DMS53 (cell line): ENCODE measurements around the gene EWSR1.
A peak's percentile ranks its signal among the peaks of the same experiment; 100 is the strongest.

Experiments
- DNase-seq: peaks from one replicate; lab custom pipeline; 2025; lab: John Stamatoyannopoulos, UW

The EWSR1 gene

DNA sequence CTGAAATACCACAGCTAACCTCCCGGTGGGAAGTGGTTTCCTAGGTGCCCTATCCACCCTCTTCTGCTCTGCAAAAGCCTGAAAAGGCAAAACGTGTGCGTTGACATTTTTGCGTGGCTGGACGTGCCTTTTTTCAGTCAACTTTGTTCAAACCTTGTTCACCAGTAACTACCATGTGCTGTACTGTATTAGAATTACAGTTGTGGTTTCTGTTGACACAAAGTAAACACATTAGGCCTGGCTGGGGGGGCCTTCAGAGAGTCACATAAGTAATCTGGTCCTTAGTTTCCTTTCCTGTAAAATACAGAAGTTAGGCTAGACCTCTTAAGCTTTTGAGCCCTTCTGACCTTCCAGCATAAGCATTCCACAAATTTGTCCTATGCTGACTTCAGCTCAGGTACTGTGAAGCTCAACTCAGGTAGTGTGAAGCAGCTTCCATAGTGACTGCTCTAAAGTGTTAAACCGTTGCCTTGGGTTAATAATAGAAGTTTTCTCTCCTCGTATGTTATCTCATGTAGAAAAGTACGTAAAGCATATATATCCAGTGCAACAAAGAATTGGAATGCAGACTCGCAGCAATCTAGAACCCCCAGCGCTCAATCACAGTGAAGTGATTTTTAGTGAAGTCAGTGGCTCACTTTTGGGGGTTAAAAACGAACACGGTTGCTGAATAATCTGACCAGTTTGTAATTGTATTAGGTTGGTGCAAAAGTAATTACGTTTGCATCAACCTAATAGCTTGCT is 1.8 kb downstream of the EWSR1 start:
- DNase-seq = peak; percentile 4

DNA sequence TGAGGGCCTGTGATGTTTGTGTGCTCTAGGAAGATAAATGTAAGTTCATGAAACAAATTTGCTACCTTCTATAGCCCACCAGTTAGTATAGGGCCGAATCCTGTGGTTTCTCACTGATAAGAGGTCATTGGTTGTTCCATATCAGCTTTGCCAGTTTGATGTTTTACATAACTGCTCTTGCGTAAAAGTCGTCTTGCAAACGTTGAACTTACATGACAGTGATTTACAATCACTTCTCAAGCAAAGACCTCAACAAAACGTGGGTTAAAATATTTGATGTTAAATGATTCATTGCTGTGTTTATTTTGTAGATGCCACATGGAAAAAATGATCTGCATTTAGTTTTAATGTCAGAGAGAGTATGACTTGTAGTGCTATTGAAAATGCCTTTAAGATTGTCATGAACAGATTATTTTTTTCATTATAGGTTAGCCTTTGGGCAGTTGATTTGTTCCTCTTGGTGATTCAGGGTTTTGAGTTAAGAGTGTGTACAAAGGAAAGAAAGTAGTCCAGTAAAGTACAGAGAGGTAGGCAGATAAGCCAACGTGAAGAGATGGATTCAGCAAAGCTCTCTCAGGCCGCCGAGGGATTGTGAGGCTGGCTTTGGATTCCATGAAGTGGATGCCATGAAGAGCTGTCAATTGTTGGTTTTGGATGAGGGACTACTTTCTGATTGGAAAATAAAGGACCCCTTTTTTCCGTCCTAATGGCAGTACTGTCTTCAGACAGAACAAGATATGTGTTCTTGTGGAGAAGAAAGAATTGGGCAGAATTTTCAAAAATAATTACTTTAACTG is 2.6 kb downstream of the EWSR1 start:
- no peak for DNase-seq

DNA sequence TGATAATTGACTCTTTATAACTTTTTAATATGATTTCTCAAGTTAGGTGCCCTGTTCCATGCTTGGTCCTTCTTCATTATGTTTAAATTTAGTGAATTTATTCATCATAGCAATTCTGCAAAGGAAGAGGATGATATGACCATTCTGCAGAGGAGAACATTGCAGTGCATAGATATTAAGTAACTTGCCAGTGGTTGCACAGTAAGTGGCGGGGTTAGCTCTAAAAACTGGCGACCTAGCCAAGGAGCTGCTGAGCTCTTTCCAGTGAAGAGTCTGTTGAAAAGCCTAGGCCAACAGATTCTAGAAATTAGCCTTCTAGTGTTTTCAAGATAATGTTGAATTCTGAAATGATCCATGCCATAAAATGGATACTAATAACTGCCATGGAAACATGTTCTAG is 4.6 kb downstream of the EWSR1 start:
- no peak for DNase-seq

DNA sequence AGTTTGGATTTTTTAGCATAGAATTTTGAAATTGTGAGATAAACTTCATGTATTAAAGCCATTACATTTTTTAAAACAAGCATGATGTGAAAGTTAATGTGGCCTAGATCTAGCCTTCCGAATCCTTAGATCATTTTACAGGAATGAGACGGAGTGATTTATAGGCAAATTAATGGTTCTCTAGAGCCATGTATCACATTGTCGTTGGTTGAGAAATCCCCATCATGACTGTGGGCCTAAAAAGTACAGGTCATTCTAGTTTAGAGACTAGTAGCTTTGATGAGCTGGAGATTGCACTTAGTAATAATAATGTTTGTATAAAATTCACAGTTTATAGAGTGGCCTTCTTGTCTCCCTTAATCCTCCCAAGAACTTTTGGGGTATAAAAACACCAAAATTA is 7.1 kb downstream of the EWSR1 start:
- no peak for DNase-seq

DNA sequence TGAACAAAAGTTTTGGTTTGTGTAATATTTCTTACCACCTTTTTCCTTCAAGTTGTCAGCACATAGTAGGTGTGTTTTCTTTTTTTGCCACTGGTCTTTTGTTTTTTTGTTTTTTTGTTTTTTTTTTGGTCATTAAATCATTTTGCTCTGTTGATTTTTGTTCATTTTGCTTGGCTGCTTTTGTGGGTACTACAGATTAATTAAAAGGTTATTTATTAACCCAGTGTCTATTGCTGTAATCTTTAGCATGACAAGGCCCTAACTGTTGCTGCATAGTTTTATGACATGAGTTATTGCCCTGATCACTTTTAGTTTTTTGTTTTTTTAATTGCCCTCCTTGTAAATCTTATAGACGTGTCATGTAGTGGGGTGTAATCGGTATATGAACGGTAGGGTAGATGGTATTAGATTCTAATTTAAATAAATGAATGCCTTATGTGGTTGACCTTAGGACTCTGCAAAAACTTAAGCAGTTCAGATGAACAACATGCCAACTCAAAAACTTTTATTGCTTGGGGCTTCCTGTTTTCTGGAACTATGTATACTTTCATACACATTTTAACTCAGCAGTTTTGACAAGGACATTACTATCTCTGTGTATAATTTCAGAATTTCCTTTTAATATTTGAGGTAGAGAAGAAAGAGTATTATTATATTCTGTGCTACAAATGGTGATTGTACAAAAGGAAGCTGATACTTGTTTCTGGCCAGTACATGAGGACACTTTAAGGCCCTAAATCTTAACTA is 7.9 kb downstream of the EWSR1 start:
- DNase-seq = no peak

DNA sequence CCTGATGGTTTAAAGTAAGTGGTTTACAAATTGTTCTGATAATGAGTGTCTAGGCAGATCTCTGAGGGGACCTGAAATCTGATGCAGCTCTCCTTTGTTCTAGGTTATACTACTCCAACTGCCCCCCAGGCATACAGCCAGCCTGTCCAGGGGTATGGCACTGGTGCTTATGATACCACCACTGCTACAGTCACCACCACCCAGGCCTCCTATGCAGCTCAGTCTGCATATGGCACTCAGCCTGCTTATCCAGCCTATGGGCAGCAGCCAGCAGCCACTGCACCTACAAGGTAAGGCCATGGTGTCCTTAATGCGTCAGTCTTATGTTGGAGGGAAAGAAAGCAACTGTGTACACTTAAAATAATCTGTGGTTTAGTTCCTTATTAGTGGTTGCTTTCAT is 9.9 kb downstream of the EWSR1 start:
- no peak for DNase-seq

DNA sequence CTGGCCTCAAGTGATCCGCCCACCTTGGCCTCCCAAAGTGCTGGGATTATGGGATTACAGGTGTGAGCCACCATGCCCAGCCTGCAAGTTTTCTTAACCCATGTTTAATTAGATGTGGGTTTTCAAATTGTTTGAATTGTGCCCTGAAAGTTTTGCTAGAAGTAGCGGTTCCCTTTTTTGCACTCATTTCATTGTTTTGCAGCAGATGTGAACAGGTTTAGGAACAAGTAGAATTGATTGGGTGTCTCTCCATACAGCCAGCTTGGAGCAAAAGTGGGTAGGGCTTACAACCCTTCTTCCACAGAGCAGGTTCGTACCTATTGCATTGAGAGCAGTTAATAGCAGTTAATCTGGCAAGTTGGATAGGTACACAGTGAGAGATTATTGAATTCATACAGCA is 16.1 kb downstream of the EWSR1 start:
- DNase-seq = no peak

DNA sequence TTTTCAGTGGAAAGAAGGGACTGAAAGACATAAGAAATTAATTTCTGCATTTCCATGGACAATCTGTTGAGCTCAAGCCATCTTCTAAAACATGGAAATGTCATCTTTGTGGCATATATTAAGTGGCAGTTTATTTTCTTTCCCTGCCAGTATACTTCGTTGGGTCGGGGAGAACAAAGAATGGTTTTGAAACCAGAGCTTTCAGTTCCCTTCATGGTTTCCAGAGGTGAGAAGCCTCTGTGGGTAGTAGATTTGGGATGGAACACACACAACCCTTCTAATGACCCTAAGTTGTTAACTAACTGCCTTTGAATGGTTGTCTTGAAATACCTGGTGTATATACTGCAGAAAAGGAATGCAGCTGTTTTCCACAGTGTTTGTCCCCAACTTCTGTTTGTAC is 20.8 kb downstream of the EWSR1 start:
- no peak for DNase-seq

DNA sequence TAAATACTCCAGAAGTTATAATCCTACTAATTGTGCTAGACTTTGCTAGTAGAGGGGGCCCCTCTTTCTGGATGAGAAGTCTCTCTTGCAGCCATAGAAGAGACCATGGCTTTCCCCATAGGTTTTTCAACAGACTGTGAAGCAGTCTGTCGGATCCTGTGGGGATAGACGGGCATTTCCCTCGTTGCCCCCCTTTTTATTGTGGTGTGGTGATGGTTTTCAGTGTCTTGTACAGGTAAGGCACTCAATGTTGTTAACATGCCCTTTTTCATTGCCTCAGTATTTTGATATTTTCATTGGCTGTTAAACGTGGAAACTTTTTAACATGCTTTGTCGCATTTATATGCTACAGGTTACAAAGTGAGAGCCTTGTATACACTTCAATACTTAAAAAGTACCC is 22.0 kb downstream of the EWSR1 start:
- DNase-seq = no peak

DNA sequence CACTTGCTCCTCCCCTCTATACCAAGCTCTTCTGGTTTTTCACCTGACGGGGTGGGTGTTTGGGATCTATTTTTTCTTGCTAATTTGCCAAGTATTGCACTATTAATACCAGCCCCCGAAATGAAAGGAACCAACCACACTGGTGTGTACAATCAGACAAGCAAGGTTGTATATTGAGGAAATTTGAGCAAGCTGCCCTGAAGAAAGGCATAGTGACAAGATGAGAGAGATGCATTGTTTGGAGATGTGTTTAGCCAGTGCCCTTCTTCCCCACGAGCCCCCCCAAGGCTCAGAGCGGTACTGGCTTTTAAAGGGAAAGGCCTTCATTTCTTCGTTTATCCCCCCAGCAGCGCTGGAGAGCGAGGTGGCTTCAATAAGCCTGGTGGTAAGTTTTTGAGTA is 23.1 kb downstream of the EWSR1 start:
- no peak for DNase-seq

DNA sequence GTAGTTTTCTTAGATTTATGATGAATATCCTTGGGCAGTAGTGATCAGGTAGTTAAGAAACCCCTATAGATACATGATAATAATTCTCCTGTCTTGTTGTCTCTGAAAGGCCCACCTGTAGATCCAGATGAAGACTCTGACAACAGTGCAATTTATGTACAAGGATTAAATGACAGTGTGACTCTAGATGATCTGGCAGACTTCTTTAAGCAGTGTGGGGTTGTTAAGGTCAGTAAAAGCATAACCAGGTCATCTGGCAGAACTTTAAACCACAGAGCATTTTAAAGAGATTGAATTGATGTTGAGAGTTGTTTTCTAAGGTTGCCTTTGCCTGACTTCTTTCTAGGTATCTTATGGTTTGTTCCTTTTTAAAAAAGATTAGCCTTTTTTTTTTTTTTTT is 24.3 kb downstream of the EWSR1 start:
- DNase-seq = no peak

DNA sequence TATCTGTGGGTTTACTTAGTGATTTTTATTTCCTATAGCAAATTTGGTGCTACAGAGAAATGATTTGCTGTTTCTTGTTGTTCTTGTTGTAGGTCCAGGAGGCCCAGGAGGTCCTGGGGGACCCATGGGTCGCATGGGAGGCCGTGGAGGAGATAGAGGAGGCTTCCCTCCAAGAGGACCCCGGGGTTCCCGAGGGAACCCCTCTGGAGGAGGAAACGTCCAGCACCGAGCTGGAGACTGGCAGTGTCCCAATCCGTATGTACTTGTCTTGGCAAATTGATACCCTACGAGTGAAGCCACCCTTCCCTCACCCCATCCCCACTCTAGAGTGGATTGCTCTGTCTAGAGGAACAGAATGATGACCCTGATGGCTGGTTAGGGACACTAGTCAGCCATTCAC is 30.6 kb downstream of the EWSR1 start:
- DNase-seq = no peak

DNA sequence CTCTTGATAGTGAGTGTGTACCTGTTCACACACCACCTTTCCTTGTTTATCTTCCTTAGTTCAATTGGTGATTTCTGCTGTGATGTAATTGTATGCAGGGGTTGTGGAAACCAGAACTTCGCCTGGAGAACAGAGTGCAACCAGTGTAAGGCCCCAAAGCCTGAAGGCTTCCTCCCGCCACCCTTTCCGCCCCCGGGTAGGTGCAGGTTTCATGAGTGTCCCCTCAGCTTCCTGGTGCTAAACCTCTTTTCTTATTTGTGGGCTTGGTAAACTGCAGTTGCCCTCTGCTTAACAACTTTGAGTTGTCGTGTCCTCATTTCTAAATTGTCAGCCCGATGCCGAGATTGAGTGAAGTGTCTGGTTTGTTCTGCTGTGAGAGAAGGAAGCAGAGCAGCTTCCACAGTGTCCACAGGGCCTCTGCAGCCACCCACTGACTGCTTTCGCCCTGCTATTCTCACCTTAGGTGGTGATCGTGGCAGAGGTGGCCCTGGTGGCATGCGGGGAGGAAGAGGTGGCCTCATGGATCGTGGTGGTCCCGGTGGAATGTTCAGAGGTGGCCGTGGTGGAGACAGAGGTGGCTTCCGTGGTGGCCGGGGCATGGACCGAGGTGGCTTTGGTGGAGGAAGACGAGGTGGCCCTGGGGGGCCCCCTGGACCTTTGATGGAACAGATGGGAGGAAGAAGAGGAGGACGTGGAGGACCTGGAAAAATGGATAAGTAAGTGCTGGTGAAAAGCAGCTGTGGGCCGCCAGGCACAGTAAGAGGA is 31.2 kb downstream of the EWSR1 start:
- no peak for DNase-seq

DNA sequence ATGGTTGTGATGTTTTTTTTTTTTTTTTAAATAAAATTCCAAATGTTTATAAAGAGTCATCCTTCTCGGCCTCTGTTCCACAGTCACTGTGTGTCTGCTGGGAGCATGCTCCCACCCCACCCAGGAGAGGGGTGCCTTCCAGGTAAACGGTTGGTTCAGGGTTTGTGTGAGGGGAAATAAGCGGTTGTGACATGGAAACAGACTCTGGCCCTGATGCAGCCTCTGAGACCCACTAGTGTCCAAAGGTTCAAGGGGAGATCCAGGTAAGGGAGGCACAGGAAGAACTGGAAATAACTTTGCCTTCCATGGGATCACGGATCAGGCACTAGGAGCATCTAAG is 32.4 kb downstream of the EWSR1 start:
- no peak for DNase-seq

DNA sequence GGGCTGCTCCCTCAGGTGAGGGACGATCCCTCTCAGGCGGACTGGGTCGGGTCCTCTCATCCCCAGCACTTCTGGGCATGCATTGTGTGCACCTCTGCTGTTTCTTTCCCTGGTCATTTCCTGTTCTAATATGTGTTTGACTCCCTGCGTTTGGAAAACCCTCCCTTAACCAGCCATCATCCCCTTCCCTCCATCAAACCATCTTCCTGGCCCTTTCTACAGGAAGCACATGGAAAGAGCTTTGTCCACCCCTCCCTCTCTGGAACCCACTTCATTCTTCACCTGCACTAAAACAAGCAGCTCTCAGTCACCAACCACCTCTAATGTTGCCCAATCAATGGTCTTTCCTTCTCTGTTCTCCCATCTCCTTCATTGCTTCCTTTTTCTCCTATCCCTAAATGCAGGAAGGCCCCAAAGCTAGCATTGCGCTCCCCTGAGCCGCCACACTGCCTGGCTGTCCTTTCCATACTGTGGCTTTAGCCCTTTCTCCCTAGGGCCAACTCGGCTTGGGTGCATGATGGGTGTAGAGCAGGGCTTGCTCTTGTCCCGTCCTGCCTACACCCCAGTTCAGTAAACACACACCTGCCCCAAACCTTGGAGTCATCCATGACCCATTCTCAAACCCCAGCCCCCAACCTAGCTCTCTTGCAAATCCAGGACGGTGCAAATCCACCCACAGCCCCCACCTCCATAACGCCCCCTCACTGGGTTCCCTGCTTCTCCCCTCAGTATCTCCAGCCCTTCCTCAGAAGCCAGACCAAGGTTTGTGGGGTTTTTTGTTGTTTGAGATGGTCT is 32.9 kb downstream of the EWSR1 start:
- DNase-seq = peak; percentile 6

DNA sequence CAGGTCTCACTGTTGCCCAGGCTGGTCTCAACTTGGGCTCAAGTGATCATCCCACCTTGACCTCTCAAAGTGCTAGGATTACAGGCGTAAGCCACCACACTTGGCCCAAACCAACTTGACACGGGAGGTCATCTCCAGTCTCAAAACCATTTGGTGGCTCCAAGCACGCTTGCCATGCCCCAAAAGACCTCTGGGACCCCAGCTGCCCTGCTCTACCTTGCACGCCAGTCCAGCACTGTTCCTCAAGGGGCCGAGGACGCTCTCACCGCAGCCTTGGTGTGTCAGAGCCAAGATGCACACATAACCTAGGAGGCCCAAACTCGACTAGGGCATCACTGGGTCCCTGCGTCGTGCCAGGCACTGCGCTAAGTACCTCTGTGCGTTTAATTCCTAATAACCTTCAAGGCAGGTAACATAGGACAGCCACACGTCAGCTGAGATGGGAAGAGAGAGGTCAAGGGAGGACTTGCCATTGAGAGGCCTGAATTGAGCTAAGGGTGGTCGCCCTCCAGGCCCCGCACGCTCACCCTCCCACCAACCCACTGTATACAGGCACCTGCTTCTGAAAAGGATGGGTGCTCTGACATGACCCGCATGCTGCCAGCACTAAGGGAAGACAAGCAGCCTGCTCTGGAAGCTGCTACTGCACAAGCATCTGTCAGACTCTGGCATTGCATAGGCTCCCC is 33.8 kb downstream of the EWSR1 start:
- no peak for DNase-seq

DNA sequence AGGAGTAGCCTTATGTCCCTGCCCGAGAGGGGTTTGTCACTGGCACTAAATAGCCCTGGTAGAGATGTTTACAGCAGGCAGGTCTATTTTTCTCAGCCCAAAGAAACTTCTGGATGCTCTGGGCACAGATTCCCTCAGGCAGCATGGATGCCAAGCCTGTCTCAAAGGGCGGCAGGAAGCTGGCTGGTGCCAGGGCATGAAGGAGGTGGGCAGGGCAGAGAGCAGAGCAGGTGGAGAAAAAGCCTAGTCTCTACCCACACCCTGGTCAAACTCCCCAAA is 34.3 kb downstream of the EWSR1 start:
- DNase-seq = peak; percentile 30

DNA sequence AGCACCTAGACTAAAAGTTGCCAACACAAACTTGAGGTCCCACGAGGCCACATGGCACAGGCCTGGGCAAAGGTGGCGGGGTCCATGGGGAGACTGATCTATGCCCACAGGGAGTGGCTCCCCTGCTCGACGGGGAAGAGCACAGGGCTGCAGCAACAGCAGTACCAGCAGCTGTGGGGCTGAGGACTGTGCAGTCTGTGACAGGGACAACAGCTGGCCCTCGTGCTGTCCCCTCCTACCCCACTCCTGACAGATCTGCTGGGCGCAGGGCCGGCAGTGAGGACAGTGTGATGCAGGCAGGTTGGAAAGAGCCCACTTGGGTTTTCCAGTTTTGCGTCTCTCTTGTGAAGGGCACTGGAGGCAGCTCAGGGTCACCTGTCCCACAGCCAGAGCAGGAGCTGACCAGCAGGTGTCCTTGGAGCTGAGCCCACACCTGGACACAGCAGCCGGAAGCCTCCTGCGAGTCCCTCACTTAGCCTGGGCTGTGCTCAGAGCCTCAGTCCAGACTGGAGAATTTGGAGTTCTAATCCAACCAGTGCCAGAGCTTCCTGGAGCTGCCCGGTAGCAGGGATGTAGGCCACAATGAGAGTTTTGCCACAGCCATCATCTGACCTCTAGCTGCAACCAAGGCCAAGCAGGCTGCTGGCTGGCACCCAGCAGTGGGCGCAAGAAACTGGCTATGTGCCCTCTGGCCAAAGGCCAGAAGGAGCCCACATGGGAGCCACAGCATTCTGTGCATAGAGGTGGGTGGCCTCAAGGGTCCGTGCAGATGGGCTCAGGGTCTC is 34.8 kb downstream of the EWSR1 start:
- peak; percentile 43 for DNase-seq

DNA sequence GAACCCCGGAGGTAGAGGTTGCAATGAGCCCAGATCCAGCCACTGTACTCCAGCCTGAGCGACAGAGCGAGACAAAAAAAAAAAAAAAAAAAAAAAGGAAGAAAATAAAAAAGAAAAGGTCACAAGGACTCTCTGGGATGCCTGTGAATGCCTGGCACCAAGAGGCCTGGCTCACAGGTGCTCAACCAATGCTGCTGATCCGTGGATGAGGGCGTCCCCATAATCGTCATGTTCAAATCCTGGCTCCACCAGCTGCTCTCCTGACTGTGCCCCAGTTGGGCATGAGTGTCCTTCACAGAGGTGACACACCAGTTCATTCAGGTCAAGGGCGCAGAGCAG is 37.7 kb downstream of the EWSR1 start:
- no peak for DNase-seq

DNA sequence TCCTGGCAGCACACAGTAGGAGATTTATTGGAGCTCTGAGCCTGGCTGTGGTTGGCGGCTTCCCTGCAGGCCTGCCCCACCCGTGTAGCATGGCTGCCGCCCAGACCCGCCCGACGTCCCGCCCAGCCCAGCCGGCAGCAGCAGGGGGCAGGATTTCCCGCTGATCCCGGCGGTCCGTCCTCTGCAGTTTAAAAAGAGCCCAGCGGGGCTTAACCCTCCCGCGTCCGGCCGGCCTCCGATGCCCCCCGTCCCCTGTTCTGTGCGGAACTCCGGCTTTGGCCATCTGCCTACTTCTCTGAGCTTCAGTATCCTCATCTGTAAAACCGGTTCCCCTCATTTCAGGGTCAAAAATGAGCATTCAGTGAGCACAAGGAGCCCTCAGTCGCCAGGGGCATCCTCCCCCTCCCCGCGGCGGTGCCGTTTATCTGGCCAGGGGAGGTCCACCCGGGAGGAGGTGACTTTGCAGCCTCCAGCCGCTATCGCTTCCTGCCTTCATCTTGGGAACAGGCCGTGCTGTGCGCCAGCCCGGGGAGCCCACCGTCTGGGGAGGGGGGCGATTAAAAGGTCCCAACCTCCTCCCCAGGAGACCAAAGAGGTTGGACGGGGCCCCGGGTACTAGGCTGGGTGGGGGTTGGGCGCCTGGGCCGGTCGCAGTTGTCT is 38.2 kb downstream of the EWSR1 start, which contains the start of gene GAS2L1:
TSS of gene GAS2L1 (plus strand) at position 476 of the 660 bp plus-strand sequence. CDS start 1,456 bp downstream, outside the sequence.
- peak; percentile 75 for DNase-seq
